GM18909 (cell line): Measurements from ENCODE around the gene PRSS56.

Source experiments
- ATAC-seq: cut with Tn5 transposase; IDR thresholded peaks from one replicate; pipeline ENCODE4 v1.9.1; 2021; ENCODE audit warnings: mild to moderate bottlenecking; ENCODE audit not compliant: unreplicated experiment, poor library complexity

PRSS56 gene

DNA sequence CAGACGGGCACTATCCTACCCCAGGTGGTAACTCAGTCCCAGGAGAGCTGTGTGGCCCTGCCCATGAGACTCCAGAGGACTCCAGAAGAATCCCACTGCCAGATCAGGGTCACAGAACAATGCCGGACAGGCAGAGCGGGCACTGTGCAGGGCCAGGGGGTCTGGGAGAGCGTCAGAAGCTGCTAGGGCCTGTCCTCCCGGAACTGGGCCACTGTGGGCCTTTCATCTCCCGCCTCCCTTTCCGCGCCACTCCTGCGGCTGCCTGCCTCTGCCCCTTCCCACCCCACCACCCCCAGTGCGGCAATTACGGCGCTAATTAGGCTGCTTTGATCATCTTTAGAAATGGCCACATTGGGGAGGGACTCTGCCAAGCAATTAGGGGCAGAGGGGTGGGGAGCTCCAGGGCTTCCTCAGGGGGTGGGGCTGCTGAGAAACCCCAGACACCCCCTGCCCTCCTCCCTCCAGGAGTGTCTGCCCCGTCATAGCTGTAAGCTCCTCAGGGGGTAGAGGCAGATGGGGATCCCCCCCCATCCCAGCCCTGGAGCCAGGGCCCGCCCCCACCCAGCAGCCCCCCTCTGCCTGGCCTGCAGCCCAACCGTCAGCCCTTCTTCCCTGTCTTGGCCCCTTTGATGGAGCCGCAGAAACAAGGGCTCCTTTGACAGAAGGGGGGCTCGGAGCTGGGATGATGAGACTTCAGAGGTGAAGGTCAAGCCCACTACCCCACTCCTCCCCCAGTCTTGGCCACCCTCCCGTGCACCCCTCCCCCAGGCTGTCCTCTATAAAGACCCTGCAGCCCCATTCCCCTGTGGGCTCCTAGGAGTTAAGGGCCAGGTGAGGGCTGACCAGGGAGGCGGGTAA lies at the start of gene PRSS56:
Gene PRSS56 (plus strand): TSS at position 808 of the 858 bp plus-strand sequence. CDS start 211 bp downstream, outside the sequence.
- no peak for ATAC-seq

DNA sequence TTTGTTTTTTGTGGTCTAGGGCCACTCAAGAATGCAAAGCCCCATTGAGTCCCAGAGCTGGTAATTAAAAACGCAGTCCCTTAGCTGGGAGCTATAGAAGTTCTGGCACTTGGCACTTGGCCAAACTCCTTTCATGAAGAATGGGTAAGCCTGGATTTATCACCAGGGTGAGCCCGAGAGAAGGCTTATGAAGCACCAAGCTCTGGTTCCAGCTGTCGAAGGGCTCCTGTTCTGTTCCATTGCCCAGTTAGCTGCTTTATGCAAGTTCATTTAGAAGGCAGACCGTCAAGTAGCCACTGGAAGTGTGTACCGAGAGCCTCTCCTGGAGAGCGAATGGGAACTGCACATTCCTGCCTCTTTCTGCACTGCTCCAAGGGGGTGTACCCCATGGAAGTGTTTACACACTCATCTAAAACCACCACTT lies 46.7 kb upstream of the PRSS56 start:
- no peak for ATAC-seq

DNA sequence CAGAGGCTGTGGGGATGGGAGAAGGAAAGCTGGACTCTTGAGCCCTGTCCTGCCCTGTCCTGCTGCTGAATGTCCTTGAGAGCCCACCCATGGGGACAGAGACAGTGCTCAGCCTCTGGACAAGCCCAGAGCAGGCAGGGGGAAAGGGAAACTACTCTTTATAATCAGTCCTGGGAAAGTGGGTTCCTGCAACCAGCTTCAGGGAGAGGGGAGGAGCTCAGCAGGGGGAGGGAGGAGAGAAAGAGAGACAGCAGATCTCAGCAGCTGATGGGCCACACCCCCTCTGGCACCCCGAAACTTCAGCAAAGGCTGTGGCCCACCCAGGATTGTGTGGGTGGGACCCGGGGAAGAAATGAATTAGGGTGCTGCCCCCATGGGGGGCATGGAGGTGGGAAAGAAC lies 44.1 kb upstream of the PRSS56 start:
- no peak for ATAC-seq

DNA sequence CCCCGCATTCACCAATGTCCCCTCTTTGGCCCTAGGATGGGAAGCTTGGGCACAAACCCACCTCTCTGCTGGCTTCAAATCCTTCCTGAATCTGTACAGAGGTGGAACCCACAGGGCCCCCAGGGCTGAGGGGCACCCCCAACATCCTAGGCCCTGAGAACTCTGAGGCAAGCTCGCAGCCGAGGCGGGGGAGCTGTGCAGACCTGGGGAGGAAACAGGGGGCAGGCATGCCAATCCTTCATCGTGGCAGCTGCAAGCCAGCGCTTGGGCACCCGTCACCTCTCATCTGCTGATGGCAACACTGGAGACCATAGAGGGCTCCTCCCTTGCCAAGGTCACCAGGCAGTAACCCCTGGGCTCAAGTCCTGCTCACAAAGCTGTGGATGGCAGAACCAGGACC lies 43.4 kb upstream of the PRSS56 start:
- ATAC-seq = no peak

DNA sequence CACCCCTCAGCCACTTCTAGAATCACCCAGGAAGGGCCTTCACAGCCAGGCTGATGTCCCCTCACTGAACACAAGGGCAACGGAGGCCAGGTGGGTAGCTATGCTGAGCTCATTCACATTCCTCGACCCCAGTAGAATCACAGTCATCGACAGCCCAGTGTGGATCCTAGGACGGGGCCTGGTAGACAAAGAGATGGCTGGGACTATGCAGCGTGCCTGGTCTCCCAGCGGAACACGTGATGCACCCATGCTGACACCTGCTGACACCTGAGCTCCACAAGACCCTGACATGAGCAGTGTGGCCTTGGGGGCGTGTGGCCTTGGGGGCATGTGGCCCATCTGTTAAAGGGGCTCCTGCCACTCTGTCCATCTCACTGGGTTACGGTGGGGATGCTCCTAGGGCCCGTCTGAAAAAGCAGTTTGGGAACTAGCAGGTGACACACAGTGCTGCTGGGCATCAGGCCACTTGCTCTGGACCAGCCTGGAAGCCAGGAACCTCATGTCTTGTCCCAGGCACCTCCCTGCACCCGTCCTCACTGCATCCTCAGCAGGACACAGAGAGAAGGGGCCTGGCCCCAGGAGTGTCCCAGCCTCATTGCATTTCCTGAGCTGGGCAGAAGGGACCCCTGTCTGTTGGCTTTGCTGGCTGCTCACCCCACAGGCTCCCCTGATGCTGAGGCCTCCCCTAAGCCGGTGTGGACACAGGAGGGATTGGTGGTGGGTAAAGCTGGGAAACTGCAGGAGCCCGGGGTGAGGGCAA lies 42.3 kb upstream of the PRSS56 start:
- ATAC-seq = no peak

DNA sequence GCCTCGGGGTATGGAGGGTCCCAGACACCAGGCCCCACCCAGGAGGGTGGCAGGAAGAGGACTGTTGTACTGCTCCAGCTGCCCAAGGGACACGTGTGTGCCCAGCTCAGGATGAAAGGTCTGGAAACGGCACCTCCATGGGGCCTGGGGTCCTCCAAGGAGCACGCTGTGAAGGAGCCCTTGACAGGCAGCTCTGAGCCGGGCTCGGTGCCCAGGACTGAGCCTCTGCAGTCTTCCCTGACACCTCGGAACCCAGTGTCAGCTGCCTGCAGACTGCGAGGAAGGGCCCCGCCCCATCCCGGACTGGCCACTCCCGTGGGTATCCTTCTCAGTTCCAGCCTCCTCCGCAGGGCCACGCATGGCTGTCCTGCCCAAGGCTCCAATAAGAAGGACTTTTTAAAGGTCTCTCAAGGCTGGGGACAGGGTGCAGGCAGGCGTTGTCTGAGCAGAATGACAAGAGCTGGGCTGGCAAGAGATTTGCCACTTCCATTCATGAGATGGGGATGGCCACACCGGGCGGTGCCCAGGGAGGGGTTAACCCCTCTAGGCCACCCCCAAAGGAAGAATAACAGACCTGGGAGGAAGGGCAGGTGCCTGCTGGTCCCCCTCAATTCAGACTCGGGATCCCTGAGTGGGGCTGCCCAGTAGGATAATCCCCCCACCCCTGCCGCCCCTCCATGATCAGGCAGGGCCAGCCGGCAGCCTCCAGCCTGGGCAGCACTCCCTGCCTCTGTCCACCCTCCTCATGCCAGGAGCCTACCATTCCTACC lies 41.4 kb upstream of the PRSS56 start:
- ATAC-seq = no peak

DNA sequence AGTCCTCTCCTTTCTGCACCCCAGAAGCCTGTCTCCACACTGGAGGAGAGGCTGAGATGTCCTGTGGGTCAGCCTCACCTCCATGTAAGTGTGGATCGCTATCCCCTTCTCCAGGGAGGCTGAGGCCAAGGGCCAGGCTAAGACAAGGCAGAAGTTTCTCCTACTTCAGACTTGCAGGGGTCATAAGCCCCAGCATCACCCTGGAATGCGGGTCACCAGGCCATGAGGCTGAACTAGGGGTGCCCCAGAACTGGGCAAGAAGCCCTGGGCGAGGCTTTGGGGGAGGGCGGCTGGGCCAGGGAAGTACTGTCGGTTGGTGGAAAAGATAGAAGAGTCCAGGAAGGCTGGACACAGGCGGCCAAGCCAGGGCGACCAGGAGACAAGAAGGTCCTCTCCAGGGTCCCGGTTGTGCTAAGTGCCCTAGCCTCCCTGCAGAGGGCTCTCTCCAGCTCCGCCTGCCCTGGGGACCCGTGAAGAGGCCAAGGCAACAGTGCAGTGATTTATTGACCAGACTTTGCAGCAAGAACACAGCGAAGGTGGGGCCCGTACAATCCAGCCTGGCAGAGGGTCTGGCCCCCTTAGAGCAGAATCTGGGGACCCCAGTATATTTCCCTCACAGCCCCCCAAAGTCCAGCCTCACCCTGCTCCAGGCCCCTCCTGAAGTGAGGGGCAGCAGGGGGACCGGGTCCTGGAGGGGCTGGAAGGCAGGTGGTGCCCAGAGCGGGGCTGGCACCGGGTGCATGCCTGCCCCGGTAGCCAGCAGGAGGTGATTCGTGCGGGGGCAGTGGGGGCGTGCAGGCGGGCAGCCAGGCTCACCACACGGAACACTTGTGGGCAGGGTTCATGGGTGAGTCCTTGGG lies 40.6 kb upstream of the PRSS56 start:
- no peak for ATAC-seq

DNA sequence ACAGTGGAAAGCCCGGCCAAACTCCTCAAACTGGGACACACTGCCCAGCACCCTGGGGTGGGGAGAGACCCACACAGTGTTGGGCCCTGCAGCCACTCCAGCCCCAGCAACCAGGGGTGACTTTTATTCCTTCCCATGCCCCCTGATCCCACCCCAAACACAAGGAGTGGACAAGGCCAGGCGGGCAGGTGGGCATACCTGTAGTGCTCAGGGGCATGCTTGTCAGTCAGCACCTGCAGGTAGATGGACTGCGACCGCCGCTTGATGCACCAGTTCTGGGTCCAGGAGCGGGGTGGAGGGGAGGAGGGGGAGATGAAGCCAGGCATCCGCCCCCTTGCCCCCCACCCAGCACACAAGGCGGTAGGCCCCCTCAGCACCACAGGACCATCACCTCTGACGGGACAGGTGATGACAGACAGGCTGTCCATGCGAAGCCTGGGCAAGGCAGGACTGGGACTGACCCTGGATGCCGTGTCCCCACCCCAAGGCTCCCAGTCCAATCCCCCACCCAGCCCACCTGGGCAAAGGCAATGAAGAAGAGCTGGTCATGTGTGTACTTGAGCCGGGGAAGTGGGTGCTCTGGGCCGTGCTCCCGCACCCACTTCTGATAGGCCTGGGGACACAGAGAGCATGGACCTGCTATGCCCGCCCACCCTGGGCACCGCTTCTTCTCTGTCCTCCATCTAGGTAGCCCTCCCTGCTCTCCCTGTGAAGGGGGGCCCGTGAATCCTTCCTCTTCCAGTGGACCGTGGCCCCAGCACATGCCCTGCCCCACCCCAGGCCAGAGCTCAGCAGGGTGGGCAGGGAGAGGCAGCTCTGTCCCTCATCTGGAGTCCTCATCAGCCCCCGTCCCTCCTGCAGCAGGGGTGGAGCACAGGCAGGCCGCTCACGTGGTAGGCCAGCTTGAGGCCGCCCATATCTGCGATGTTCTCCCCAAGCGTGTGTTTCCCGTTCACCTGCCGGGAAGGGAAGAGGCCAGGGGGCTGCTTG lies 39.7 kb upstream of the PRSS56 start:
- no peak for ATAC-seq

DNA sequence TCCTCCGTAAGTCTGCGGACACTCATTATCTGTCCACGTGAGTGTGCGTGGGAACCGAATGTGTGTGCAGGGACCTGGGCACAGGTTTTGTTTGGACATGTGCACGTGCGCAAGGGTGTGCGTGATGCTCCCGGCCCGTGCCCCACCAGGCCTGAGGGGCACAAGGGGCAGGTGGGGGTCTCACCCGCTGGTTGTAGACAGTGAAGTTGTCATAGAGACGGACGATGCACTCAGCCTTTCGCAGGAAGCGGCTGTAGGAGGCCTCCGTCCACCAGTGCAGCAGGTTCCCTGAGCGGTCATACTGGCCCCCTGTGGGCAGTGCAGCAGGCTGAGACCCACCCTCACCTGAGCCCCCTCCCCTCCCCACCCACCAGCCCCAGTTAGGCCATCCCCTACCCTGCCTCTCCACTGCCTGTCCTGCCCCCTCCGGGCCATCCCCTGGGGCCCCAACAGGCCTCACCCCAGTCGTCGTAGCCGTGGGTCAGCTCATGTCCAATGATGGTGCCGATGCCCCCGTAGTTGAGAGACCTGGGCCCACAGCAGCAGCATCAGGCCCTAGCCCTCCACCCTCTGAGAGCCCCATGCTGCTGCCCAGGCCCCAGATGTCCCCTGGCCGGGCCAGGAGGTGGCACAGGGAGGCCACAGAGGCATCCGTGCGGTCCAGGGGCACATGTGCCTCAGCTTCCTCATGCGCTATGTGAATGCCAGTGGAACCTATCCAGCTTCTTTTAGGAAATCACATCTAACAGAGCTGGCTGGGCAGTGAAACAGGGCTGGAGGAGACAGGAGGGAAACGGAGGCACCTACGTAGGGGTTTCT lies 38.7 kb upstream of the PRSS56 start:
- no peak for ATAC-seq

DNA sequence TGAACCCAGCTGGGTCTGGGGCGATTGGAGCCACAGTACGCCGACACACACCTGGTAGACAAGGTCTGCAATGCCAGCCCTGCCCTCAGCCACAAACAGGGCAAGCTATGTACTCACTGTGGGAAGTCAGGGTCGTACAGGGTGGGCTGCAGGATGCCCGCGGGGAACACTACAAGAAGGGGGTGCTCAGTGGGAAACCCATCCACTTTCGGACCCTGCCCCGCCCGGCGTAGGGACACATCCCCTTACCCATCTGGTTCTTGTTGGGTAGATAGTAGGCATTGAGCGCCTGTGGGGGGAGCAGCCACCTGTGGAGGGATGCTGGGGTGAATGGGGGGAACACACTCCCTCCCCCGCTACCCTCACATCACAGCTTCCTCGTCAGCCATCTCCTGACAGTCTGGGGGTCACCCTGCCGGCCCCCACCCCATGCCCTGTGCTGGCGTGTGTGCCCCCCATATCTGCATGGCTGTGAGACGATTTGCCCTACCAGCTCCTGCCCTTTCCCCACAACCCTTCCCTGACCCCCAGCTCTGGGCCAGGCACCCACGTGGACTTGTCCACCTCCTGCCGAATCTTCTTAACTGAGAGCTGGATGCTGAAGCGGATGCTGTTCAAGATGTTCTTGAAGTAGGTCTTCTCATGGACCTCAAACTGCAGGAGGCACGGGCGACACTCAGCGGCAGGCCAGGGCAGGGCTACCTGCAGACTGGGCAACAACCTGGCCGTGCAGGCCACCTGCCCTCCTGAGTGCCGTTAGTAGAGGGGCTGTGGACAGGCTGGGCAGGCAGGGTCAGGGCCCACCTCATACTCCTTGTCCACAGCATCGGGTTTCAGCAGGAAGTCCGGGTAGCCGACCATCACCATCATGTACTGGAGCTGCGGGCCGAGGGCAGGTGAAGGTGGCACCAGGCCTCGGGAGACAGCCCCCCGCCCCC lies 37.6 kb upstream of the PRSS56 start:
- no peak for ATAC-seq

DNA sequence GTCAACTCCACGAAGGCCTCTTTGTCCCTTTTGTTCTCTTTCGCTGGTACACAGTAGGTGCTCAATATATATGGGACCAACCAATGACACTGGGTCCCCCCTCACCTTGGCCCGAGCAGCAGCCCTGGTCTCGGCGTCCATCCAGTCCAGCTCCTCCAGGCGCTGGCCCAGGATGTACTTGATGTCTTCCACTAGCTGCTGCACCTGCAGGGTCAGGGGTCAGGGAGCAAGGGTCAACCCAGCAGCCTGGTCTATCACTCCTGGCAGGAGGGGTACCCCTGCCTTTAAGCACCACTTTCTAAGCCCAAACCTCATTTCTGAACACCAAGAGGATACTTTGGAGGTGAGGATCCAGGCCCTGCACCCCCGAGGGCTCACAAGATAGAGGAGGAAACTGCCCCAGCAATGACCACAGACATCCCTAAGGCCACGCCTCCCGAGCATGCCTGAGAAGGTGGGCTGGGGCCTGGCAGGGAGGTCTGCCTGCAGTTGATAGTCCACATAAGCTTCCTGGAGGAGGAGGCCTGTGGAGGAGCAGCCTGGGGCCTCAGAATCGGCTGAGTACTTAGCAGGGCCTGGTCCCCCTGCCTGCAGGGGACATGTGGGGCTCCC lies 36.8 kb upstream of the PRSS56 start:
- ATAC-seq = no peak

DNA sequence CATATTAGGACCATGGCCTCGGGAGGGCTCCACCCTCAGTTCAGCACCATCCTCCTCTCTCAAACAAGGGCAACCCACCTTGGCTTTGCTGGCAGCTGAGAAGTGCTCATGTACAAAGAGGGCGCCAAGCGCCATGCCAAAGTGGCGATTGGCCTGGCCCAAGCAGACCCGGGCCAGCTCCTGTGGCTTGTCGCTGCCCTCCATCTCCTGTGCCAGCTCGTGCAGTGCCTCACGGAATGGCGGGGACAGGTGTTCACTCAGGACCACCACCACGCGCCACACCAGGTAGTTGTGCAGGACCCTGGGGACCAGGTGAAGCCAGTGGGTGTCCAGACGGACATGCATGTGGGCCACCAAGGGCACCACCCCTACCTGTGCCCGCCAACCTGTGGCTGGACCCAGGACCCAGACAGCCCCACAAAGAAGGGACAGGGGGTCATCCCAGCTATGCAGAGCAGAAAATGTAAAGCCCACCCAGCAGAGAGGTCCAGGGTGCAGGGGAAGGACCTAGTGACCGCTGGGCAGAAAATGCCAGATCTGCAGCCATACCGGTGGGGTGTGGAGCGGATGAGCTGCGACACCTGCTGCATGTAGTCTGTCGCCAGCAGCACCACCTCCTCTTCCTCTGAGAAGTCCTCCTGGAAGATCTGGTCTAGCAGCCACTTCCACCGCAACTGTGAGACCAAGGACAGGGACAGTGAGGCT lies 36.1 kb upstream of the PRSS56 start:
- ATAC-seq = no peak

DNA sequence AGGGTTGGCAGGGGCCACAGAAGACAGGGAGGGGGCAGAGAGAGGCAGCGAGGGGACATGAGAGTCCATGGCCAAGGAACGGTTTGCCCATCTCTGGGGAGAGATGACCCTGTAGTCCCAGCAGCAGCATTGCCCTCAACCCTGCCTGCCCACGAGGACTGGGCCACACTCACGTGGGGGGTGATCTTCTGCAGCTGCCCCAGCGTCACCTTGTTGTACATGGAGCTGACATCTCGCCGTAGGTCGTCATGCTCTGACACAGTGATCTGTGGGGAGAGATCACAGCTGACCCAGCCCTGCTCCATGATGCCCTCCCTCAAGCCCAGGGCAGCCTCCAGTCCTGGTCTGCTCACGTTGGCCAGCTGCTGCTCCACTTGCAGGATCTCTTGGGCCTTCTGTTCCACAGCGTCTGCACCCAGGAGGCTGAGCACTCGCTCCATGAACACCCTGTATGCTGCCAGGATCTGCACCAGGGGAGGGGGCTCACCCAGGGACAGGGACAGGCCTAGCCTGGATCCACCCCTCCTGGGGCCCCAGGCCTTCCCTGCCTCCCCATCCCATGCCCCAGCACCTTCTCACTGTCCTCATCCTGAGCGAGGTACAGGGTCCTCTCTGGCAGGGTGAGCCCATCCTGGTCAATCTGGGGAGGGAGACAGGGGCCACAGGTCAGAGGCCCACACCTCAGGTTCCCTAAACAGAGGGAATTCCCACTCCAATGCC lies 35.4 kb upstream of the PRSS56 start:
- ATAC-seq = no peak

DNA sequence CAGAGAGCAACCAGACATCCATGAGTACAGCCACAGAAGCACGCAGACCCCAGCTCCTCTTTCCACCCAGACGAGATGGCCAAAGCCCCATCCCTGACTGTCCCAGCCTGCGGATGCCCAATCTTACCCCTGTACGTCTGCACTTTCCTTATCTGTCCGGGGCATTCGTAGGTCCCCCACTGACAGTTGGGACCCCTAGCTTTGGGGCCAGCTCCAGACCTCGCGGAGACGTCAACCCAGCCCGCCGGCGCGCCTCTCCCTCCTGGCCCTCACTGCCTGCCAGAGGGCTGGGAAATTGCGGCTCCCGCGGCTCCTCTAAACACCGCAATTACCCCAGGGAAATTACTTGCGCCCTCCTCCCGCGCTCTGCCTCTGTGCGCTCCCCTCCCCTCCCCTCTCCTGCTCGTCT lies 34.8 kb upstream of the PRSS56 start:
- no peak for ATAC-seq
